GM19193 (cell line): ENCODE data around the gene CENPV.

ENCODE experiments used
- POLR2A ChIP-seq: IDR thresholded peaks from 4 replicates; pipeline ENCODE4 v1.6.1; 2011; ENCODE audit not compliant: insufficient read depth, insufficient read length; ENCODE audit errors: extremely low read depth

Gene CENPV

GRCh38 chr17:16364625-16365024 is 11.4 kb upstream of the CENPV start:
- TF ChIP-seq POLR2A = no peak

- no peak for TF ChIP-seq POLR2A
These were observed 10.7 kb upstream of the CENPV start for GRCh38 chr17:16363749-16364536.

GRCh38 chr17:16361874-16362273 is 8.6 kb upstream of the CENPV start:
- no peak for TF ChIP-seq POLR2A

DNA sequence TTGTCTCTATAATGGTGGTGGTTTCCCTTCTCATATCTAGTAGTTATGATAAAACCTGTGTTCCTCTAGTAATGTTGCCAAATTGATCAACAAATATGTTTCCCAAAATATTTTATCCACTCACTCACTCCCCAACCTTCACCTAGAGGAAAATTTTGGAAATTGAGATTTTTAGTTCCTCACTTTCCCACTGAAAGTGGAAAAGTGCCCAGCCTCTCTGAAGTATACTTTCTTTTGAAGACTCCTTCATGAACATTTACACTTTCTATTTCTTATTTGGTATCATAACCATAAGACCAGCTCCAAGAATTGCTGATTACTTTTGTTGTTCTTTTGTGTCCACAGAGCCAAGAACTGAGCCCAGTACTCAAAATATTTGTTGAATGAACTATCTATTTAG is 5.1 kb upstream of the CENPV start:
- no peak for TF ChIP-seq POLR2A

DNA sequence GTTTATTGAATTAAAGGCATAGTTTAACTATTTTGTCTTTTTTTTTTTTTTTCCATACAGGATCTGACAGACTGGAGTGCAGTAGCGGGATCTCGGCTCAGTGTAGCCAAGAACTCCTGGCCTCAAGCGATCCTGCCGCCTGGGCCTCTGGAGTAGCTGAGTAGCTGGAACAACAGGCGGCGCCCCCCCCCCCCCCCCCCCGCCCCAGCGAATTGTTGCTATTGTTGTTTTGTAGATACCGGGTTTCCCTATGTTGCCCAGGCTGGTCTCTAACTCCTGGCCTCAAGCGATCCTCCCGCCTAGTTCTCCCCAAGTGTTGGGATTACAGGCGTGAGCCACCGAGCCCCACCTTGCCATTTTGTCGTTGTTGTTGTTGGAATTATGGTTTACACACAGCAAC is 1.3 kb upstream of the CENPV start:
- TF ChIP-seq POLR2A = no peak

DNA sequence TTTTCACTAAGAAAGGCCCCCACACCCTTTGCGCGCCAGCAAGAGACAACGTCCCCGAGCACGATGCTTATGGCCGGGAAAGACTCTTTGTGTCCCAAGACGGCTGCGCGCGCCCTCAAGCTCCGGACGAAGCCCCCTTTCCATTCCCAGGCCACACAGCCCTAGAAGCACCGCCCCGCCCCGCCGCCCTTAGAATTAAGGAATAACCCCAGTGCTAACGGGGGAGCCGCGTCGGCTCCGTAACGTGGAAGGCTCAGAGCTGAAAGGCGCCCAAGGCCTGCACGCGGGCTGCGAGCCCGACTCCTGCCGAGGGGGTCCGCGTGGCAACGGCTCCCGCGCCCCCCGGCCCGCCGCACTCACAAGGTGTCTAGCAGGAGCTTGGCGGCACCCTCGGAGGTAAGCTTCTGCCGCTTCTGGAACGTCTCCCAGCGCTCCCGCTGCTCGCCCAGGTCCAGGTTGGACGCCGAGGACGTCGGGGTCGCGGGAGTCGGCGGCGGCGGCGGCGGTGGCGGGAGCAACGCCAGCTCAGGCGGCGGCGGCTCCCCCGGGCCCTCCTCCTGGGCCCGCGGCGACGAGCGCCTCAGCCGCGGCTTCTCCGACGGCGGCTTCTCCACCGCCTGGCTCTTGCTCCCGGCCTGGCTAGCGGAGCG is 477 bp downstream of the CENPV start:
- TF ChIP-seq POLR2A = no peak

GRCh38 chr17:16352303-16352666 is 984 bp downstream of the CENPV start:
- TF ChIP-seq POLR2A = no peak

GRCh38 chr17:16351831-16352230 is 1.4 kb downstream of the CENPV start:
- no peak for TF ChIP-seq POLR2A

GRCh38 chr17:16349431-16349830 is 3.8 kb downstream of the CENPV start:
- no peak for TF ChIP-seq POLR2A

DNA sequence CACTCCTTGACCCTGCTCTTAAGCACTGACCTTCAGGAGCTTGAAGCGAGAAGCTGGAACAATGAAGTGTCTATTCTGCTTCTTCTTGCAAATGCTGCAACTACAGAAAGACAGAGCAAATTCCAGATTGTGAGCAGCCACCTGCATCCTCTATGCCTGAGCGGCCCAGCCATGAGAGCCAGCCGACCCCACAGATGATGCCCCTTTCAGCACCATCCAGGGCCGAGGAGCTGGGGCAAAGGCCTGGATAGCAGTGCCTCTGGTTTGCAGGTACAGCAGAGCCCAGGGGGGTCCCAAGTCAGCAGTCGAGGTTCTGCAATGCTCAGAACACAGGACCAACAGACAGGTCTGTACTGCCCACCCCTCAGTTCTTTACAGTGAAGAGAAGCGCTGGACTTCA is 4.7 kb downstream of the CENPV start:
- no peak for TF ChIP-seq POLR2A

- TF ChIP-seq POLR2A = no peak
These were observed 6.5 kb downstream of the CENPV start for GRCh38 chr17:16346721-16347271.

DNA sequence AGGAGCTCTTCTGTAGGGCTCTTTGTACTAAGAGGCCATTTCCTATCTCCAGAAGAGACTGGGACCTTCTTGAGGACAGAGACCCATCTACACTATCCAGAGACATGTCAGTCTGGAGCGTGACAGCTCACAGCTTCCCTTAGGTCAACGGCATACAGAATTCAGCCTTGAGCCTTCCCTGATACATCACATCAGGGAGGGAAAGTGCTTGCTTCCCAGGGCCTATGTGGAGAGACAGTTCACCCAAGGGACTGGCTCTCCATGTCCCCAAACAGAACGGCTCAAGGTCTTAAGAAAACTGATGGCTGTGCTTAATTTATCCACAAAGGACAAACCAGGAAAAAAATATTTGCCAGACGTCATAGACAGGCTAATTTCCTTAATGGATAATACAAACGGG is 7.7 kb downstream of the CENPV start:
- no peak for TF ChIP-seq POLR2A

DNA sequence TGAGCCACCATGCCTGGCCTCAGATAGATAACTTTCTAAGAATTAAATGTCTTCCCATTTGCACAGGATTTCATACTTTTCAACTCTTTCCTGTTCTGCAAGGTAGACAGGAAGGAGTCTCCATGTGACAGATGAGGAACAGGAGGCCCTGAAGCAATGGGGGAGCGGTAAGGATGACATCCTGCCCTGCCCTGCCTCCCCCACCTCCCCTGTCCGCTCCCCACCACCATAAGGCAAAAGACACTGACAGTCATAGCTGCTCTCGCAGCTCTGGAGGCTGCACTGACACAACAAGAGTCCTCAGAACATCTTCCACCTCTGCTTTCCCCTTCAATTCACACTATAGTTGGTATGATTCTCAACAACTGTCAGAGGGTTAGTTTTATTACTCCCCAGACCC is 9.7 kb downstream of the CENPV start:
- no peak for TF ChIP-seq POLR2A

DNA sequence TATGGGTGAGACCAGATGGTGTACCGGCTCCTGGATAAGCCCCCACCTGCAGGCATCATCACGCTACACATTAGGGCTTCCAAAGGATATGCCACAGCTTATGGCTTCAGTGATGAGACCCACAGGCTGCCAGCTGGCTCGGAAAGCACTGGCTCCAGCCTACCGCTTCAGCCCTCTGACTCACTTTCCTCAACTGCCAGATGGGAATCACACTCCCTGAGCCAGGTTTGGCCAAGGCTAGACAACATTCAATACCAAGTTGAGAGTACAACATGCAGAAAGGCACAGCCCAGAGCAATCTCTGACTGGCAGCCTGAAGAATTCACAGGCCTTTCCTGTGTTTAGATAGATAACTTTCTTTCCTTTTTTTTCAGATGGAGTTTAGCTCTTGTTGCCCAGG is 10.3 kb downstream of the CENPV start:
- no peak for TF ChIP-seq POLR2A

- no peak for TF ChIP-seq POLR2A
These were observed 13.3 kb downstream of the CENPV start for GRCh38 chr17:16339959-16340358.

DNA sequence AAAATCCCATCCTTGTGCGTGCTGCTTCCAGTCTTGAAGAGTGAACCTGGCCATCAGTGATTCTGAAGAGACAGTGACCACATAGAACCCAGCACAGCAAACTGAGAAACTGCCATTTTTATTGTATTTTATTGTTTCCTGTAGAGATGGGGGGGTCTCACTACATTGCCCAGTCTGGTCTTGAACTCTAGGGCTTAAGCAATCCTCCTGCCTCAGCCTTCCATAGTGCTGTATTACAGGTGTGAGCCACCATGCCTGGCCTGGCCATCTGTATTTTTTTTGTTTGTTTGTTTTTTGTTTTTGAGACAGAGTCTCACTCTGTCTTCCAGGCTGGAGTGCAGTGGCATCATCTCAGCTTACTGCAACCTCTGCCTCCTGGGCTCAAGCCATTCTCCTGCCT is 13.9 kb downstream of the CENPV start:
- TF ChIP-seq POLR2A = no peak
